GM12878 (cell line): ENCODE measurements around the gene EIF4E1B. TPM values are rescaled to one million over a fixed set of nuclear protein-coding genes. Genes with fewer than 3 reads are reported as not detected.

Experiments
- ATAC-seq: fragments of 200-7000 bp; cut with Tn5 transposase; 3 replicates; pipeline ENCODE4 v1.9.1; 2020; ENCODE audit warnings: mild to moderate bottlenecking, moderate library complexity
- BruUV-seq: library from RNA; stranded (reverse); fragments of 400-500 nt; replicated peaks from 2 replicates; lab custom pipeline; 2021; lab: Mats Ljungman, UMichigan
- CTCF ChIA-PET: fragments of 300-600 bp; sonication (Branson Sonifier 250); formaldehyde crosslinking; extraction: SDS; loops from one replicate; lab custom pipeline; 2021; ENCODE audit warnings: inconsistent platforms; lab: Yijun Ruan, JAX
- POLR2A ChIA-PET: fragments of 350-600 bp; formaldehyde crosslinking; extraction: SDS; loops from one replicate; lab custom pipeline; 2021; ENCODE audit warnings: inconsistent platforms; lab: Charles Lee
- RAD21 ChIA-PET: fragments of 300-600 bp; sonication (Branson Sonifier 250); formaldehyde crosslinking; loops from one replicate; lab custom pipeline; 2023; ENCODE audit warnings: antibody characterized with exemption; ENCODE audit not compliant: unreplicated experiment; lab: Charles Lee
- SMC1A ChIA-PET: fragments of 300-600 bp; sonication (Branson Sonifier 250); formaldehyde crosslinking; loops from one replicate; lab custom pipeline; 2023; ENCODE audit not compliant: unreplicated experiment, uncharacterized antibody; lab: Charles Lee
- DNase-seq: peaks from one replicate; pipeline ENCODE4 v3.0.0-alpha.2; 2011; ENCODE audit warnings: low read depth, low spot score
- FAIRE-seq: peaks from 3 replicates; lab custom pipeline; 2011; peaks lifted over from hg19 to GRCh38; lab: Jason Lieb, UNC
- H2AFZ ChIP-seq: 2 replicates; pipeline ENCODE4 v1.6.0; 2011; ENCODE audit warnings: low read depth, low read length, control low read depth; ENCODE audit not compliant: control insufficient read depth
- H3K27ac ChIP-seq: 2 replicates; pipeline ENCODE4 v1.5.1; 2011; ENCODE audit warnings: control low read depth; ENCODE audit not compliant: control insufficient read depth, insufficient read depth
- H3K27me3 ChIP-seq, 2 experiments: replicated peaks in 1 of 2; 2 replicates each; pipeline versions ENCODE4 v1.6.0 to v1.6.1; 2011; ENCODE audit warnings: low read length in 1 of 2; ENCODE audit not compliant: control insufficient read depth in 2 of 2, insufficient read depth in 2 of 2
- H3K36me3 ChIP-seq, 2 experiments: 2 replicates each; pipeline ENCODE4 v1.5.1; 2011; ENCODE audit warnings: low read length in 1 of 2; ENCODE audit not compliant: control insufficient read depth in 2 of 2, insufficient read depth in 2 of 2
- H3K4me1 ChIP-seq: 2 replicates; pipeline ENCODE4 v1.6.1; 2011; ENCODE audit warnings: mild to moderate bottlenecking, low read length, moderate library complexity, mixed read lengths; ENCODE audit not compliant: control insufficient read depth, insufficient read depth
- H3K4me2 ChIP-seq: 2 replicates; pipeline ENCODE4 v1.6.0; 2011; ENCODE audit warnings: control low read depth; ENCODE audit not compliant: control insufficient read depth, insufficient read depth
- H3K4me3 ChIP-seq: fragments of 200-600 bp; sonication (generic); 2 replicates; pipeline ENCODE4 v1.5.1; 2016
- H3K79me2 ChIP-seq: 2 replicates; pipeline ENCODE4 v1.6.0; 2011; ENCODE audit warnings: low read length; ENCODE audit not compliant: control insufficient read depth, insufficient read depth
- H3K9ac ChIP-seq: 2 replicates; pipeline ENCODE4 v1.8.0; 2011; ENCODE audit warnings: low read length, control low read depth, mixed read lengths; ENCODE audit not compliant: control insufficient read depth, insufficient read depth
- H3K9me3 ChIP-seq: replicated peaks from 3 replicates; pipeline ENCODE4 v1.5.1; 2011; ENCODE audit warnings: mild to moderate bottlenecking, low read length; ENCODE audit not compliant: control insufficient read depth, insufficient read depth
- H4K20me1 ChIP-seq: 2 replicates; pipeline ENCODE4 v1.6.0; 2011; ENCODE audit not compliant: control insufficient read depth, insufficient read depth
- BCL3 ChIP-seq: IDR thresholded peaks from 2 replicates; pipeline ENCODE4 v1.6.1; 2011; ENCODE audit warnings: borderline replicate concordance, low read depth, mild to moderate bottlenecking, moderate library complexity, low read length; ENCODE audit not compliant: insufficient read depth, poor library complexity, severe bottlenecking
- CBX3 ChIP-seq: fragments of 200-600 bp; sonication (generic); IDR thresholded peaks from 2 replicates; pipeline ENCODE4 v1.6.1; 2016; ENCODE audit warnings: low read depth, borderline replicate concordance
- CBX5 ChIP-seq: sonication (generic); IDR thresholded peaks from 2 replicates; pipeline ENCODE4 v1.6.1; 2016; ENCODE audit warnings: low read depth, moderate library complexity, mild to moderate bottlenecking, inconsistent platforms
- HCFC1 ChIP-seq: fragments of 150-350 bp; IDR thresholded peaks from 2 replicates; pipeline ENCODE4 v1.6.1; 2014; ENCODE audit warnings: low read length
- HDAC2 ChIP-seq: fragments of 200-600 bp; sonication (generic); IDR thresholded peaks from 2 replicates; pipeline ENCODE4 v1.6.1; 2017
- LARP7 ChIP-seq: fragments of 450-650 bp; IDR thresholded peaks from 2 replicates; pipeline ENCODE4 v1.6.1; 2017; ENCODE audit warnings: mild to moderate bottlenecking
- MEF2A ChIP-seq: IDR thresholded peaks from 2 replicates; pipeline ENCODE4 v1.6.1; 2011; ENCODE audit warnings: low read depth, mild to moderate bottlenecking, low read length, moderate library complexity; ENCODE audit not compliant: insufficient read depth
- MTA3 ChIP-seq: IDR thresholded peaks from 2 replicates; pipeline ENCODE4 v1.6.1; 2012; ENCODE audit warnings: low read length, inconsistent platforms, borderline replicate concordance
- NKRF ChIP-seq: fragments of 450-650 bp; conservative IDR thresholded peaks from 2 replicates; pipeline ENCODE4 v1.6.1; 2017; ENCODE audit warnings: mild to moderate bottlenecking, moderate library complexity
- PAX8 ChIP-seq: fragments of 450-650 bp; IDR thresholded peaks from 2 replicates; pipeline ENCODE4 v1.6.1; 2017; ENCODE audit warnings: mild to moderate bottlenecking, moderate library complexity
- RBBP5 ChIP-seq: fragments of 200-600 bp; sonication (generic); conservative IDR thresholded peaks from 2 replicates; pipeline ENCODE4 v1.6.1; 2016
- SMARCA5 ChIP-seq: fragments of 450-650 bp; IDR thresholded peaks from 2 replicates; pipeline ENCODE4 v1.6.1; 2017; ENCODE audit warnings: mild to moderate bottlenecking
- TCF12 ChIP-seq: IDR thresholded peaks from 2 replicates; pipeline ENCODE4 v1.6.1; 2011; ENCODE audit warnings: low read depth, mild to moderate bottlenecking, low read length
- ZNF24 ChIP-seq: fragments of 450-650 bp; IDR thresholded peaks from 2 replicates; pipeline ENCODE4 v1.6.1; 2017; ENCODE audit warnings: antibody characterized with exemption, mild to moderate bottlenecking
- ZNF622 ChIP-seq: fragments of 450-650 bp; IDR thresholded peaks from 2 replicates; pipeline ENCODE4 v1.6.1; 2017; ENCODE audit warnings: mild to moderate bottlenecking, inconsistent platforms
- WGBS: methylation state at CpG from one replicate; pipeline ENCODE4 v1.1.6; 2016; ENCODE audit warnings: low lambda C conversion rate; ENCODE audit not compliant: insufficient replicate concordance, insufficient coverage; ENCODE audit errors: missing lambda C conversion rate; 5-methylcytosine and 5-hydroxymethylcytosine counted together
- in situ Hi-C: fragments of 300-500 bp; cut with MboI; formaldehyde crosslinking; loops from 9 replicates; pipeline ENCODE4 v1.14.3; 2018; ENCODE audit warnings: mixed read lengths
- intact Hi-C: fragments of 100-400 bp; cut with micrococcal nuclease; formaldehyde crosslinking; loops from one replicate; pipeline ENCODE4 v1.14.2; 2022; ENCODE audit not compliant: unreplicated experiment
- polyA plus RNA-seq, 11 experiments: library from polyadenylated mRNA; depleted of rRNA in 4 of 11; unstranded in 6 of 11; stranded (reverse) in 5 of 11; fragments of >200 nt; fragmentation: Nextera tagmentation in 4 of 11; fragmentation: Illumina TruSeq in 1 of 11; extraction: Ambion mirVana in 4 of 11; extraction: Trizol in 1 of 11; gene quantifications; 1 replicate in 1 of 11; 2 replicates in 10 of 11; pipeline versions ENCODE4 v1.2.1 to v1.2.3, GENCODE V29; 2011 to 2016; ENCODE audit warnings: inconsistent platforms in 2 of 11, missing spikeins in 2 of 11, low read depth in 1 of 11
- total RNA-seq, 4 experiments: library from RNA; depleted of rRNA in 3 of 4; stranded (reverse); fragments of >200 nt in 3 of 4; fragmentation: Illumina TruSeq in 1 of 4; extraction: Trizol in 1 of 4; gene quantifications; 2 replicates each; pipeline versions ENCODE4 v1.2.1 to v1.2.3, GENCODE V29; 2013 to 2021

The EIF4E1B gene
- total and polyA plus RNA-seq, 10 of the 15 experiments (the other 5 are each of a cell fraction or from before 2014, with no cell fraction given): not detected

- intact Hi-C loops: no loop called here
- Histone ChIP-seq H3K9ac (no peak overlapping the region), H3K36me3 (no peaks in the 10 kb centered on the region), H3K9me3 (no peaks in the 10 kb centered on the region; the same call in 2 of the 3 replicates), H3K4me2 (peak overlapping the region; percentile 21), H3K4me3 (peak overlapping the region; percentile 21; the same call in 1 of the 2 replicates), H3K27me3 (peaks cover 2 to 10% of the 10 kb centered on the region in 2 experiments), H3K79me2 (no peaks in the 10 kb centered on the region), H3K27ac (no peak overlapping the region), H4K20me1 (0 out of 2 replicates have a peak, but pooled peaks cover 2% of the 10 kb centered on the region), H2AFZ (no peak overlapping the region), H3K4me1 (peaks cover 13% of the 10 kb centered on the region)
- FAIRE-seq (peak; percentile 44), DNase-seq (no peak), ATAC-seq (0 out of 3 replicates have a peak, but pooled peaks have one; percentile 20)
- ChIA-PET POLR2A (no interaction called here), SMC1A (no interaction called here), CTCF (no interaction called here), RAD21 (no interaction called here)
- 0% methylated on average over 6 of the region's 6 CpGs for WGBS
- no TSS peak for BruUV-seq
- no peak for TF ChIP-seq NKRF
- TF ChIP-seq CBX5: no peak
- in situ Hi-C loops: no loop called here
Observed at GRCh38 chr5:176633598-176633997, 3.1 kb downstream of the EIF4E1B start.

- ChIA-PET RAD21 (no interaction called here), CTCF (no interaction called here), SMC1A (no interaction called here), POLR2A (interaction anchor here (0.6 kb wide), 1 partner anchor 14 kb away, joined by 3 read pairs; no protein-coding TSS in a partner anchor)
- peaks cover 13% of the 10 kb centered on the region for H3K4me1 ChIP-seq
- FAIRE-seq: no peak
- no peak overlapping the region for H3K9ac ChIP-seq
- no peaks in the 10 kb centered on the region for H3K79me2 ChIP-seq
- no peak for DNase-seq
- in situ Hi-C loops: no loop called here
- no peaks in the 10 kb centered on the region for H4K20me1 ChIP-seq
- H3K36me3 ChIP-seq: no peaks in the 10 kb centered on the region
- ATAC-seq: no peak
- no peak overlapping the region for H3K4me3 ChIP-seq
- H3K27me3 ChIP-seq: peaks cover 0 to 1% of the 10 kb centered on the region in 2 experiments; a peak in 3 of 4 replicates
- H3K27ac ChIP-seq: no peak overlapping the region
- no TSS peak for BruUV-seq
- no peak overlapping the region for H3K4me2 ChIP-seq
- intact Hi-C loops: no loop called here
- H3K9me3 ChIP-seq: no peaks in the 10 kb centered on the region; the same call in 2 of the 3 replicates
- TF ChIP-seq ZNF622 (no peak), HDAC2 (no peak), HCFC1 (no peak), MTA3 (no peak), ZNF24 (no peak), CBX5 (no peak), SMARCA5 (no peak), BCL3 (no peak), CBX3 (no peak), LARP7 (no peak), MEF2A (no peak), PAX8 (no peak), TCF12 (no peak), RBBP5 (no peak)
- WGBS: 67% methylated on average over 9 of the region's 9 CpGs
- H2AFZ ChIP-seq: no peak overlapping the region
Observed at GRCh38 chr5:176636426-176636825, 6.0 kb downstream of the EIF4E1B start.
